Subcutaneous adipose tissue (tissue), 4 donors: ENCODE data around the gene LLCFC1. TPM values are rescaled to one million over a fixed set of nuclear protein-coding genes. Genes with fewer than 3 reads are reported as not detected.

ENCODE experiments used
- CTCF ChIP-seq: fragments of 450-650 bp; IDR thresholded peaks from one replicate; pipeline ENCODE4 v1.5.1; 2016; ENCODE audit warnings: low read depth, mild to moderate bottlenecking, control low read depth, antibody characterized with exemption, moderate library complexity
- total RNA-seq, 4 donors: library from RNA; depleted of rRNA; stranded (reverse); fragments of >200 nt; gene quantifications; one replicate each; pipeline ENCODE4 v1.1.0, GENCODE V29; 2016

Gene LLCFC1
- total RNA-seq, 4 donors from 2014 or later = not detected

- no peak for TF ChIP-seq CTCF
Measured at GRCh38 chr7:142957723-142958122, 18.4 kb downstream of the LLCFC1 start.

- no peak for TF ChIP-seq CTCF
Measured at GRCh38 chr7:142959202-142959601, 19.9 kb downstream of the LLCFC1 start.

- TF ChIP-seq CTCF = no peak
Measured at GRCh38 chr7:142960955-142961512, 21.8 kb downstream of the LLCFC1 start.

DNA sequence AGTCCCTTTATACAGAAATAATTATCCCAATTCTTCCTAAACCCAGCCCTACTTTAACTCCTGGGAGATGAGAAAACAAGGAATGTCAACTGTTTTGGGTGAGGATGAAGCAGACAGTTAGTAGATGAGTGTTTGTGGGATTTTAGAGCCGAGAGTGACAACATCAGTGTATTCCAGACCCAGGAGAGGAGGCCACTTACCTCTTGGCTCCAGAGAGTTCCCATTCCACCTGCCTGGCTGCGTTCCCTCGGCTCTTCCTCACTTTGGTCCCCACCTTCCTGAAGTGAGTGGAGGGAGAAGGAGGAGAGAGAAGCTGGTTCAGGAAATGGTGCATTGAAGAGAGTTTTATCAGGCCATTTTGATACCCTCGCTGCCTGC lies 22.3 kb downstream of the LLCFC1 start:
- TF ChIP-seq CTCF = no peak

DNA sequence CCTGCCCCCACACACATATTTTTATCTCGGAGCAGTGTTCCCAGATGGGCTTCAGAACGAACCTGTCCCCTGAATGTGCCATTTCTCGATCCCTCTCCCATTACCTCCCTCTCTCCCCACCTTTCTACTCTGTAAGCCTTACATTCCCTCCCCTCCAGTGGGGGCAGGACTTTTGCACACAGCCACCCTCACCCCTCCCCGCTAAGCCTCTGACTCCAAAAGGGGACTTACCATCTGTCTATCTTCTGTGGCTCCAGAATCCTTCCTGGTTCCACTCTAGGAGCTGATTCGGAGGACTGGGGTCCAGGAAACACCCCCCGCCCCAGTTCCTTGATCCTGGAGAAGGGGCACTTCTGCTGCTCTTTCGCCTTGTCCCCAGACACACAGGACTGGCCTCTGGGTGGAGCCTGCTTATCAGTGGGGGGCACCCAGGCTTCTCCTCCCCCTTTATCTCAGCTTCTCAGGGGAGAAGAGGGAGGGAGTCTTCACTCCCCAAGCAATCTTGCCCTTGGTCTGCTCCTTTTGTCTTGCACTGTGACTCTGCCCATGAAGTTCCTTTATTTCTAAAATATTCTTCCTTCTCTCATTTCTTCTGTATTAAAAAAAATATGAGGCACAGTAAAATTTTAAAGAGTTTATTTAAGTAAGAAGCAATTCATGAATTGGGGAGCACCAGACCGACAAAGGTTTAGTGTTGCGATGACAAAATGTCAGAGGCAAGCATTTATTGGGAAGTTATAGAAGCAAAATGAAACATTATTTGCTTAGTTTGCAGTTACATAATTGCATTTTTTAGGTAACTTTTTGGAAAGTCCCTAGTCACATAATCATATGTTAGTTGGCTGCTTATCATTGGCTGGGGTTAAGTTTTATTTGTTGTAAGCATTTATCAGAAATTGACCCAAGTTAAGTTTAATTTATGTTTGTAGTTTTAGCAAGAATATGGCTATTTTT lies 23.0 kb downstream of the LLCFC1 start, which contains the start of gene KEL:
Gene KEL, minus strand, starts transcription at position 391 of the 954 bp plus-strand sequence. Its CDS starts 157 bp downstream, at position 234.
- TF ChIP-seq CTCF = no peak

DNA sequence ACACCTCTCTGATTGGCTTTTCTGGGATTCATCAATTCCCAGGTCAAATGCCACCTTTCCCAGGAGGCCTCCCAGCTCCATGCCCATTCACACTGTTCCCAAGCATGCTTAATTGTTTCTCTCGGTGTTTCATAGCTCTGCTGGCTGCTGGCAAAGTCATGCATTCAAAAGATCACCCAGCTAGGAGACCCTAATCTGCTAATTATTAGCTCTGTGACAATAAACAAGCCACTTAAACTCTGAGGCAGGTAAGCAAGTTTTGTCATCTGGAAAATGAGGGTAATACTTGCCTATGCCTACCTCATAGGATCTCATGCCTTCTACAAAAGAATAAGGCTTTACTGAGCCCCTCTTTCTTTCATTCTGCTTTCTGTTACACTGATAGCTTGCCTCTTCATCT lies 23.7 kb downstream of the LLCFC1 start:
- TF ChIP-seq CTCF = no peak

GRCh38 chr7:142963993-142964392 lies 24.7 kb downstream of the LLCFC1 start:
- no peak for TF ChIP-seq CTCF
